GM12892 (cell line): ENCODE results near the gene NEK2.
"Not testable (repeated sequence)": the region's sequence is repeated elsewhere in the genome, so short reads cannot be mapped to it uniquely, and the experiment has no call there.

Experiments used
- DNase-seq: peaks from one replicate; pipeline ENCODE4 v3.0.0; 2011; ENCODE audit not compliant: insufficient read length
- FAIRE-seq: peaks from 2 replicates; lab custom pipeline; 2011; peaks lifted over from hg19 to GRCh38; lab: Jason Lieb, UNC
- POLR2A ChIP-seq: IDR thresholded peaks from 2 replicates; pipeline ENCODE4 v1.6.1; 2011; ENCODE audit warnings: low read depth, low read length, control low read depth
- POLR2AphosphoS5 ChIP-seq: IDR thresholded peaks from 2 replicates; pipeline ENCODE4 v1.6.1; 2011; ENCODE audit warnings: low read depth, low read length, control low read depth
- TAF1 ChIP-seq: IDR thresholded peaks from 2 replicates; pipeline ENCODE4 v1.6.1; 2011; ENCODE audit warnings: low read depth, mild to moderate bottlenecking, control low read depth, low read length, borderline replicate concordance

NEK2 gene

GRCh38 chr1:211708006-211708405, 32.6 kb upstream of the NEK2 start:
- no peak for TF ChIP-seq POLR2AphosphoS5
- TF ChIP-seq POLR2A = no peak
- TF ChIP-seq TAF1 = no peak
- no peak for FAIRE-seq
- no peak for DNase-seq

- DNase-seq (no peak), FAIRE-seq (no peak)
- no peak for TF ChIP-seq TAF1
- TF ChIP-seq POLR2A = no peak
- no peak for TF ChIP-seq POLR2AphosphoS5
Measured at GRCh38 chr1:211705467-211706091, 30.2 kb upstream of the NEK2 start.

- no peak for FAIRE-seq
- TF ChIP-seq TAF1 (no peak), POLR2A (no peak), POLR2AphosphoS5 (no peak)
- no peak for DNase-seq
Measured at GRCh38 chr1:211704543-211704942, 29.1 kb upstream of the NEK2 start.

GRCh38 chr1:211703812-211704537, 28.6 kb upstream of the NEK2 start:
- TF ChIP-seq POLR2A (no peak), POLR2AphosphoS5 (no peak), TAF1 (no peak)
- DNase-seq = no peak
- no peak for FAIRE-seq

GRCh38 chr1:211701733-211702132, 26.3 kb upstream of the NEK2 start:
- FAIRE-seq (no peak), DNase-seq (no peak)
- TF ChIP-seq POLR2AphosphoS5 = no peak
- TF ChIP-seq TAF1 = no peak
- no peak for TF ChIP-seq POLR2A

GRCh38 chr1:211699059-211699458, 23.6 kb upstream of the NEK2 start:
- TF ChIP-seq POLR2A (no peak), TAF1 (no peak), POLR2AphosphoS5 (no peak)

GRCh38 chr1:211698161-211699026, 23.0 kb upstream of the NEK2 start:
- TF ChIP-seq TAF1 (no peak), POLR2A (no peak), POLR2AphosphoS5 (no peak)
- DNase-seq = peak; percentile 71
- peak; percentile 91 for FAIRE-seq

More at GRCh38 chr1:211699059-211699458, 23.6 kb upstream of the NEK2 start:
- no peak for DNase-seq
- FAIRE-seq = no peak

- DNase-seq = no peak
- peak; percentile 89 for FAIRE-seq
Measured at GRCh38 chr1:211697356-211697755, 21.9 kb upstream of the NEK2 start.

GRCh38 chr1:211695135-211695816, 19.9 kb upstream of the NEK2 start:
- FAIRE-seq = peak; percentile 86

More at GRCh38 chr1:211697356-211697755, 21.9 kb upstream of the NEK2 start:
- TF ChIP-seq TAF1 = no peak
- no peak for TF ChIP-seq POLR2A
- no peak for TF ChIP-seq POLR2AphosphoS5

GRCh38 chr1:211693911-211694310, 18.5 kb upstream of the NEK2 start:
- not testable (repeated sequence) for FAIRE-seq, DNase-seq

More at GRCh38 chr1:211695135-211695816, 19.9 kb upstream of the NEK2 start:
- DNase-seq = peak; percentile 36
- TF ChIP-seq POLR2A (no peak), TAF1 (no peak), POLR2AphosphoS5 (no peak)

- no peak for FAIRE-seq
- no peak for DNase-seq
- TF ChIP-seq TAF1 (no peak), POLR2AphosphoS5 (no peak), POLR2A (no peak)
Measured at GRCh38 chr1:211688421-211688820, 13.0 kb upstream of the NEK2 start.
